8988T (cell line): ENCODE measurements around the gene EXOC3L2.
"Not testable (repeated sequence)": the region's sequence is repeated elsewhere in the genome, so short reads cannot be mapped to it uniquely, and the experiment has no call there.

ENCODE experiments used
- DNase-seq: peaks from one replicate; pipeline ENCODE4 v3.0.0; 2011

EXOC3L2 gene

GRCh38 chr19:45245334-45245787 is at the start of gene EXOC3L2:
Gene EXOC3L2 (minus strand): TSS chr19:45245407. CDS start chr19:45239045, 6,362 bp downstream.
- no peak for DNase-seq

- DNase-seq, result no peak
Measured at GRCh38 chr19:45294291-45295029, 49.3 kb upstream of the EXOC3L2 start.

- no peak for DNase-seq
Measured at GRCh38 chr19:45293682-45294081, 48.5 kb upstream of the EXOC3L2 start.

- DNase-seq, result no peak
Measured at GRCh38 chr19:45291834-45292233, 46.6 kb upstream of the EXOC3L2 start.

- no peak for DNase-seq
Measured at GRCh38 chr19:45290381-45290931, 45.2 kb upstream of the EXOC3L2 start.

GRCh38 chr19:45283443-45284033 is 38.3 kb upstream of the EXOC3L2 start:
- DNase-seq, result no peak

GRCh38 chr19:45280471-45280961 is 35.3 kb upstream of the EXOC3L2 start:
- no peak for DNase-seq

GRCh38 chr19:45279587-45280192 is 34.5 kb upstream of the EXOC3L2 start:
- no peak for DNase-seq

- DNase-seq, result no peak
Measured at GRCh38 chr19:45278087-45278486, 32.9 kb upstream of the EXOC3L2 start.

- no peak for DNase-seq
Measured at GRCh38 chr19:45276284-45276687, 31.1 kb upstream of the EXOC3L2 start.

- no peak for DNase-seq
Measured at GRCh38 chr19:45275370-45275971, 30.3 kb upstream of the EXOC3L2 start.

- DNase-seq, result no peak
Measured at GRCh38 chr19:45273521-45273855, 28.3 kb upstream of the EXOC3L2 start.

- no peak for DNase-seq
Measured at GRCh38 chr19:45271735-45272108, 26.5 kb upstream of the EXOC3L2 start.

- DNase-seq, result no peak
Measured at GRCh38 chr19:45271098-45271734, 26.0 kb upstream of the EXOC3L2 start.

GRCh38 chr19:45269939-45270338 is 24.7 kb upstream of the EXOC3L2 start:
- DNase-seq, result not testable (repeated sequence)

GRCh38 chr19:45267296-45267695 is 22.1 kb upstream of the EXOC3L2 start:
- no peak for DNase-seq

- DNase-seq, result no peak
Measured at GRCh38 chr19:45265375-45265774, 20.2 kb upstream of the EXOC3L2 start.

GRCh38 chr19:45264781-45265317 is 19.6 kb upstream of the EXOC3L2 start:
- DNase-seq, result no peak

- DNase-seq, result no peak
Measured at GRCh38 chr19:45263013-45263412, 17.8 kb upstream of the EXOC3L2 start.

GRCh38 chr19:45262570-45262969 is 17.4 kb upstream of the EXOC3L2 start:
- DNase-seq, result no peak

GRCh38 chr19:45258862-45259261 is 13.7 kb upstream of the EXOC3L2 start:
- no peak for DNase-seq

- DNase-seq, result no peak
Measured at GRCh38 chr19:45256836-45257235, 11.6 kb upstream of the EXOC3L2 start.
